GM20431 (cell line): ENCODE data around the gene WIPI1.
"Not testable (repeated sequence)": the region's sequence is repeated elsewhere in the genome, so short reads cannot be mapped to it uniquely, and the experiment has no call there.

ENCODE experiments used
- in situ Hi-C: fragments of 300-500 bp; cut with MseI, MboI; formaldehyde crosslinking; loops from one replicate; pipeline ENCODE4 v1.15.0; 2020; ENCODE audit warnings: low sequenced_read_pairs; ENCODE audit not compliant: unreplicated experiment

The WIPI1 gene

DNA sequence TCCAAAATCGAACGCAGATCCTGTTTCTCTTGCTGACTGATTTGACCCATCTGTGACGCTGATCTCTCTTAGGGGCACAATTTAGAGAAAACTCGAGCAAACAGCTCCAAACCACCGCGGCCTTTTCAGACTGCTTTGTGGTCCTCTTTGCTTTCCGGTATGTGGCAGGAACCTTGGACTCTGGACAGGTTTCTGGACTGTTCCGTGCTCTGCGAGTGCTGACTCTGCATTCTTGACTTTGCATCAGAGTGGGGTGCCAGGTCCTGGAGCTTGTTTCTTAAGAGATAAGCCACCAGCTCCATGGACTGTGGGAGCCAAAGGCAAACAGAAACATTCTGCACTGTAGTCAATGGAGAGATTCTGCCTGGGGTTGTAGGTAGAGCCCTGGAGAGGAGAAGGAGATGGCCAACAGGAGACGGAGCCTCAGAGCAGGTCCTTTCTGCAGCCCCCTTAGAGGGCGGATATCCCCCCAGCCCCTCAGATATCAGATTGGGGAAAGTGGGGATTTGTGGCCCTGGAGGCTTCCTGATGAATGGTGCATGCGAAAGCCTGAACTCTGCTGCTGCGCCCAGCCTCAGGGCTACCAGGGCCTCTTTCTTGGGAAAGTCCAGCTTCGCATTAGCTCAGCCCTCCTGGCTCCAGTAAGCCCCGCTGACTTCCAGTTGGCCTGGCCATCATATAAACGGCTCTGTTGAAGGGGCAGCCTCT, 65.6 kb downstream of the WIPI1 start:
- in situ Hi-C loops = no loop called here

DNA sequence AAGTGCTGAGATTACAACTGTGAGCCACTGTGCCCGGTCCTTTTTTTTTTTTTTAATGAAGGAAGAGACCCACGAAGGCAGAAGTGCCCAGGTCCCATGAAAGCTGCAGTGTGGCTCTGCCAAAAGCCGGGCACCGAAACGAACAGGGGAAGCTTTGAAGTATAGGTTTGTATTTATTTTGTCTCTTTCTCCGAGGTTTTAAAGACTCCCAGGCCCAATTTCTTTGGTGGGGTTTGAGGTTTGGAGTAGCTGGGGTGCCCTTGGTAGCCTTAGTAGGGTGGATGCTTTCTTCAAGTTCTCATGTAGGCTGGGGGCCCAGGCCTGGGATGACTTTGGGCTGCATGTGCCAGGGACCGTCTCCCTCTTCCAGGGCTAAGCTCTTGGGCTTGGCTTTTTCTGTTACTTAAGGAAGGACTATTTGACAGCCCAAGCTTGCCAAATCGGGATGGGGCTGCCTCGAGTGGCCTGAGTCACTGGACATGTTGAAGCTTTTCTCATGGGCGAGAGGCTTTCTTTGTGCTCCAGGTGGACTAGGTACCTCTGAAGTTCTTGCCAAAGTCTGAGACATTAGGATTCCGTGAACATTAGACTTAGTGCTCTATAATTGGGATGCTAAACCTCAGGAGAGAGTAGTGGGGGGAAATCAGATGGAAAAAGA, 66.3 kb downstream of the WIPI1 start:
- in situ Hi-C loops = no loop called here

DNA sequence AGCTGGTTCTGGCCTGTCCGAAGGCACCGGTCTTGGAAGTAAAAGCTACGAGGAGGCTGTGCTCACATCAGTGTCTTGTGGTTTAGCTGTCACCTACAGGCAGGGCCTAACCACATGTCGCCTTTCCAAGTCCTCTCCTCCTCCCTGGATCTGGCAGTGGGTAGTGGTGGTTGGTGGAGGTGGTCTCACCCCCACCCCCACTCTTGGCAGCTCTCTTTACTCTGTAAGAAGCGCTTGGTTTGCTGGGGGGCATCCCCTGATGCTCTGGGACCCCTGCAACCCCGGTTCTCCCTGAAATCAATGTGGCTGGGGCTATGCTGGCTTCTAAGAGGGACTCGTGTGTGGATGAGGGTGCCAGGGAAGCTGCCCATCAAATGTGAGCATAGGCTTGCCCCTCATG, 68.3 kb downstream of the WIPI1 start:
- in situ Hi-C loops = no loop called here

DNA sequence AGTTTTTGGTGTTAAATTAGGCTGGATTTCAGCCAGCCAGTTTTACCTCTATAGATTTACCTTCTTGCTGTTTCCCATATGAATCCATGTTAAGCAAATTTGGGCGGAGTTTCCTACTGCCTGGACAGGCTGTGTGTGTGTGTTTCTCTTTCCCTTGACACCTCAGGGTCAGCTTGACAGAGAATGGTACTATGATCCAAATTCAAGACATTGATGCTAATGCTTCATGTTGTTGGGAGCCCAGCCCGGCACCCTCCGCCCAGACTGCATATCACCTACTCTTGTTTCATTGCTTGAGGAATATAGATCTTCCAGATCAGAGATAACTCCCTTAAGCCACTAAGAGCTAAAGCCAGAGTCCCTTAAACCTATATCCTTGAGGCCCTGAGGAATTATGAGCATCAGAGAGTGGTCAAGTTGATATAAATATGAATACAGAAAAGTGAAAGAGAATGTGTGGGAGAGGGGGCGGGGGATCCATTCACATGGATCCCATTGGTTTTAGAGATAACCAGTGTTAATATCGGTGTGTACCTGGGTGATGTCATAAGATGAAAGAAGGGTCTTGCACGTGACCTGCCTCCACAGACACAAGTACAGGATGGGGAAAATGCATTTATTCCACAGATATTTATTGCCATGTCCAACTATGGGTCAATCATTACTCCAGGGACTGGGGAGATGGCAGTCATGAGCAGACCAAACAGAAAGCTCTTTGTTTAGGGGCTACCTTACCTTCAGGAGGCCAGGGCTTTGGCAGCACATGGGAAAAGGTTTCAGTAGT, 69.7 kb downstream of the WIPI1 start:
- in situ Hi-C loops = no loop called here

DNA sequence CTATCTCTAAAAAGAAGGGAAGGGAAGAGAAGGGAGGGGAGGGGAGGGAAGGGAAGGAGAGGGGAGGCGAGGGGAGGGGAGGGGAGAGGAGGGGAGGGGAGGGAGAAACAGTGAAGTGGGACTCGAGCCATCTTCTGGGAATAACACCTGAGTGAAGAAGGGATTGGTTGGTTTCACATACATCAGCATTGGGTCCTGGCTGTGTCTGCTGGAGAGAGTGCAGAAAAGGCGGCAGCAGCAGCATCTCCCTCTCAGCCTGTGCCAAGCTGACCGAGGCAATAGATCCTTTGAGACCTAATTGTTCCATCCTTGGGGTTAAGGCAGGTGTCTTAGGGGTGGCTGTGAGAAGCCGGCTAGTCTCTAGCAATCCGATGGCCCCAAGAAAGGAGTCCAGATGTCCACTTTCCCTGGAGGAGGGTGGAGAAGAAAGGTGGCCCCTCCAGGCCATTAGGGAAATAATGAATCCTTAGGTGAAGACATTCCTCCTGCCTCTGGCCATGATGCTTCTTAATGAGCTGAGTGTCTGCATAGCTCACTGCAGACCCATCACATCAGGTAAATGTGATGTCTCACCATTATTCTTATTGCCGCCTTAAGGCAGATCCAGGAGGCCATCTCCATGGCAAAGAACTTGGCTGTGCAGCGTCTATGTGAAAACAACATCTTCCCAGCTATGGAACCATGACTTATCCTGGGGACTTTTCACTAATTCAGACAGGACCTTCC, 71.6 kb downstream of the WIPI1 start:
- in situ Hi-C loops = no loop called here

DNA sequence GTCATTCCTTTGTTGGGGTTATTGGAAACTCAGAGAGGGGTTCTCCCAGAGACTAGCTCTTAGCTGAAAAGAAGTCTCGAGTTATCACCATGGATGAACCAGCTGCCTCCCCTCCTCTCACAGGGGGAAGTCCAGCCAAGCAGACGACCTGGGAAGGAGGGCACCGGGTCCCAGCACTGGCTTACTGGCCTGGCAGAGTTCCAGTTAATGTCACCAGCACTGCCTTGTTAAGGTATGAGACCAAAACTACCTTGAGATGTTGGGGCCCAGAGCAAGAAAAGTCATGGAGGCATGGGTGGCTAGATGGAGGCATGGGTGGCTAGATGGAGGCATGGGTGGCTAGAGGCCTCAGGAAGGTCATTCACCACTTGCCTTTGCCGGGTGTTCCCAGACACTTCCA, 72.4 kb downstream of the WIPI1 start:
- in situ Hi-C loops = no loop called here

DNA sequence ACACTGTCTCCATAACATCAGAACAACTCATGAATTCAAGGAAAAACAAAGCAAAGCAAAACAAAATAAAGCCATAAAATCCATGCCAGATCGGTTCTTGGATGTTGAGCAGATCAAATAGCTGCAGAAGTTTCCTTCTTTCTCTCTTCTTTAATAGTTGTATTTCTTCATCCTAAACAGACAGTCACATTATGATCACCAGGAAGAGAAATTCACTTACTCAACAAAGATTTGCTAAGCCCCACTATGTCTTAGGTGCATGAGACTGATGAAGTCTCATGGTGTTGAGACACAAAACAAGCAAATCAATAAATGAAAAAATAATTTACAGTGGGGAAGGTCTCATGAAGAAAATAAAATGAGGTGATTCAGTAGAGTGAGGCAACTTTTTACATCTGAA, 72.8 kb downstream of the WIPI1 start:
- in situ Hi-C loops = no loop called here

DNA sequence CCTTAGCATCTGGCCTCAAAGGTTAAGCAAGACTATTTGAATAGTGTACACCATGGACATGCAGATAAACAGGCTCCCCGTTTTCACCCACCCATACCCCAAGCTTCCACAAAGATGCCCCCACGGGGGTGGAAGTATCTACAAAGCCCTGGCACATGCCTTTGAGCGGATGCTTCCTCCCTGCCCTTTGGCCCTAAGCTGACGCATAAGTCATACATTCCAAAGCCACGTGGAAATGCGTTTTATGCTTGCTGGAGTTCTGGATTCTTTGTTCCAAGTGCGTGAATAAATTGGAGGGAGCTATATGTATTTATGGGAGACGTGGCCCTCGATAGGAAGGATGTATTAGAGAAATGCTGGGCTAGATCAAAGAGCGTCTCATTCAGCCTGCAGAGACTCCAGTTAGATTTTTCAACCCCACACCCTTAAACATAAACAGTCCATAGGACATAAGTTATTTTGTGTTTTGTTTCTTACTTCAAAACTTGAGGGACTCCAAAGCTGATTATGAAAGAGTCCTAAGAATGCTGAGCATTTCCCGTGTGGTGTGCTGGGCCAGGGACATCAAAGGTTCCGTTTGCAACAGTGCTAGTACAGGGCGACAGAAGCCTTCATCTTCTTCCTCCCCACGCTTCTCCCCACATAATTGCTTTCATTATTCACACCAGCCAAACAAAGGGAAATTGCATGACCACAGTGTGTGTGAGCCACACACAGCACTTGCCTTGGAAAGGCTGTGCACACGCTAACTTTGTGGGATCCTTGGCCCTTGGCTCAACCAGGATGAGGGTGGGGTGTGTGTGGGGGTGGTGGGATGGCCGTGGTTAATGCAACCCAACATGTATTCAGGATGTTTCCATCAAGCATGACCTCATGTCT, 73.6 kb downstream of the WIPI1 start:
- in situ Hi-C loops = no loop called here

DNA sequence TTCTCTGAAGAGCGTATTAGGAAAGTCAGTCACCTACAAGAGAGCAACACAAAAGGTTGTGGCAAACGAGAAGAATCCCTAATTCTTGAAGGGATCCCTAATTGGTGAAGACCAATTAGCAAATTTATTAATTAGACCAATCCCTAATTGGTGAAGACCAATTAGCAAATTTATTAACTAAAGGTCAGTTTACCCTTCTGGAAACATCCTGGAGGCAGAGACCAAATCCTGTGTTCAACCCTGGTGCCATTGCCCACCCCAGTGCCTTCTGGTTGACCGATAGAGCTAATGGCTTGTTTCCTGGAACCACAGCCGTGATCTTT, 74.2 kb downstream of the WIPI1 start:
- in situ Hi-C loops = no loop called here

DNA sequence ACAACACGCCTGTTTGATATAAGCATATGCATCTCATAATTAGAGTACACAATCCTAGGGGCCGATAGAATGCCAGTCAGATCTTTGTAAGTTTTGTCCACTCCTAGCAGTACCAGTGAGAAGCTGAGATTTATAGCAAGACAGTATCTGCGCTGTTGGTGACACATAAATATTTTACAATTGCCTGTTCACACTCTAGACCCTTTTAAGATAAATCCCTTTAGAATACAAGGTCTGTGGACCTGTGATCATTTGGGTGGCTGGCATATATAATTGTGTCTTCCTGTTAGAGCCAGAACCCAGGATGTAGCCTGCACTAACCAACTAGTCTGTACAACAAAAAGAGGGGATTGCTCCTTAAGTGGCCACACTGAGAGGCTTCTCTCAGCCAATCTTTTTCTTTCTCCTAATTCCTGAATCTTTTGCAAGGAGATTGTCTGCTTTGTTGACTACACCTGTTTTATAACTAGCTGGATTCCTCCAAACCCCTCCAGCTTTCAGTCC, 74.7 kb downstream of the WIPI1 start:
- in situ Hi-C loops = no loop called here

DNA sequence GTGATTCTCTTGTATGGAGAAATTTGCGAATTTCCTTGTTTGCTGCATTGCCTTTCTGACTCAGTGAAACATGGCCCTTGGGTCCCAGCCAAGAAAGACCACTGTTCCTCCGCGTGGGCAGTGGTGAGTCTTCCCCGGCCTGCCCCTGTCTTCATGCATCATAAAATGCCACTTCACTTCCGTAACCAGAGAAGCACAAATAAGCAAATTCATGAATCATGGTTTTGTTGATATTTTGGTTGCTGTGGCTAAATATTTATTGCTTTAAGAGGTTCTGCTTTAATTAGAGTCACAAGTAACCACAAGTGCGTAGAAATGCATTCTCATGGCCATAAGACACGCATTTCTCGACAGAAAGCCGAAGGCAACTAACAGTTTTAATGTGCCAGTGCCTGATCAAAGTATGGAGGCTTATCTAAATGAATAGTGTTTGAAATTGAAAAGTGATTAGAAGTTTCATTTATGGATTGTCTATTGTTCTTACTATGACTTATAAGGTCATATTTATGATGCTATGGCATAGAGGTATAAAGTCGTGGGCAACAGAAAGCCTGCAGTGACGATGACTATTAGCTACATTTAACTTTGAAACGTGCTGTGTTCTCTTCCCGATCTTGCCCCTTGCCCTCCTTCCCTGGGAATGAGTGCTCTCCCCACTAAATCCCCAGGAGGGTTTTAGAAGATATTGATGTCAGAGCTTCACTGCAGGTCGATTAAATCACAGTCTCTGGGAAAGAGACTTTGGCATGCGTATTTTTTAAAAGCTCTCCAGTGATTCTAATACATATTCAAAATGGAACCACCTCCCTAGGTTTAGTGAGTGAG, 76.0 kb downstream of the WIPI1 start:
- in situ Hi-C loops = no loop called here

DNA sequence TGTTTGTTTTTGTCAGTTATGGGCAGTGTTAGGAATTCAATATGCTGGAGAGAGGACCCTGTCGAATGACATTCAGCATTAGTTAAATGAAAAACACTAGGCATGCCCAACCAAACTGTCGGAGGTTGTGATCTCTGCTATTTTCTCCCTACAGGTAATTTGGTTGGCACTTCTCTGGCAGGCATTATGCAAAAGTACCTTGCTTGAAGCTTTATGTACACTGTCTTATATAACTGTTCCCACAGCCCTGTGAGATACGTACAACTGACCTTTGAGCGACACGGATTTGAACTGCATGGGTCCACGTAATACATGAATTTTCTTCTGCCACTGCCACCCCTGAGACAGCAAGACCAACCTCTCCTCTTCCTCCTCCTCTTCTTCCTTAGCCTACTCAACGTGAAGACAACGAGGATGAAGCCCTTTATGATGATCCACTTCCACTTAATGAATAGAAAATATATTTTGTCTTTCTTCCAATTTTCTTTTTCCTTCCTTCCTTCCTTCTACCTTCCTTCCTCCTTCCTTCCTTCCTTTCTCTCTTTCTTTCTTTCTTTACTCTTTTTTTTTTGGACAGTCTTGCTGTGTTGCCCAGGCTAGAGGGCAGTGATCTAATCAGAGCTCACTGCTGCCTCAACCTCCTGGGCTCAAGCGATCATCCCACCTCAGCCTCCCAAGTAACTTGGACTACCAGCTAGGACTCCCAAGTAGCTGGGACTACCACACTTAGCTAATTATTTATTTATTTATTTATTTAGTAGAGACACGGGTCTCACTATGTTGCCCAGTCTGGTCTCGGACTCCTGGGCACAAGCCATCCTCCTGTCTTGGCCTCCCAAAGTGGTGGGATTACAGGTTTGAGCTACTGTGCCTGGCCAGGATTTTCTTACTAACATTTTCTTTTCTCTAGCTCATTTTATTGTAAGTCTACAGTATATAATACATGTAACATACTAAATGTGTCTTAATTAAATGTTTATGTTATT, 77.3 kb downstream of the WIPI1 start:
- in situ Hi-C loops = no loop called here

DNA sequence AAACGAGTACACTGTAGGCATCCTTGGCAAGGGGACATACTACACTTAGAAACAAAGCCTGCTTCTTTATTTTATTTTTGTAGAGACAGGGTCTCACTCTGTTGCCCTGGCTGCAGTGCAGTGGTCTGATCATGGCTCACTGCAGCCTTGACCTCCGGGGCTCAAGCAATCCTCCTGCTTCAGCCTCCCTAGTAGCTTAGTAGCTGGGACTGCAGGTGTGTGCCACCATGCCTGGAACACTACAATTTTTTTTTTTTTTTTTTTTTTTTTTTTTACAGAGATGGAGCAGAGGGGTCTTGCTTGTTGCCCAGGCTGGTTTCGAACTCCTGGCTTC, 78.2 kb downstream of the WIPI1 start:
- in situ Hi-C loops = no loop called here

DNA sequence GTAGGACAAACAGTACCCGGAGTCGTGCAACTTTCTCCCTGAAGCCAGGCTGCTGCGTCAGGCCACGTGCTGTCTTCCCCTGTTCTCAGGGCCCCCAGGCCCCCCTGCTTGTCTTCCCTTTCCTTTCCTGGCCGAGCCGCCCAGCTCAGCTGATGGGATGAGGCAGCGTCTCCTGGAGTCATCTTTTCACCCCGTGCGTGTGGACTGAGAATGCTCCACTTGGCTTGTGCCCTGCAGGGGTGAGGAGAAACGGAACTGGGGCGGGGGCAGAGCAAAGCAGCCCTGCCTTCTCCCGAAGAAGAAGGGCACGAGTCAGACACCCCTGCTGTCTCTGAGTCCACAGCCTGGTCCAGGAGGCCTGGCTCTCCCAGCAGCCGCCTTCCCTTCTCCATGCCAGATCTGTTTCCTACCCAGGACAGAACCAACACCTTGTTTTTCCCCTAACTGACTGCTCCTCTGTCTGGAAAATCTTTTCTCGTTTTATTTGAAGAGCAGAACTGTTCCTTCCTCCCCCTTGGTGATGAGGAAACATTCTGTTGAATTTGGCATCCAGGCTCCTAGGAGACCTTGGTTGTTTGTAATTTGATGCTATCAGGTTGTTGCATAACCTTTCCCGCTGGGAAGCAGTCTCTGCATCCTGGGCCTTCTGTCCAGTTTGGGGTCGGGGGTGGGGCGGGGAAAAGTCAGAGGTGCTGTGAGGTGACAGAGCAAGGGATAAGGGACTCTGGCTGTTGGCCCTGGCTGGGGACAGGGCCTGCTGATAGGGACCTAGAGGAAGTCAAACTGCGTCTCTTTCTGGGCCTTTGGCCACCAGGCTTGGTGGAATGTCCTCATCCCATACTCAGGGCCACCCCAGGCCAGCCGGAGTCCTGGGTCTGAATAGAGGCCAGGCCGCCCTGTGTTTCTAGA, 78.8 kb downstream of the WIPI1 start:
- in situ Hi-C loops = no loop called here

DNA sequence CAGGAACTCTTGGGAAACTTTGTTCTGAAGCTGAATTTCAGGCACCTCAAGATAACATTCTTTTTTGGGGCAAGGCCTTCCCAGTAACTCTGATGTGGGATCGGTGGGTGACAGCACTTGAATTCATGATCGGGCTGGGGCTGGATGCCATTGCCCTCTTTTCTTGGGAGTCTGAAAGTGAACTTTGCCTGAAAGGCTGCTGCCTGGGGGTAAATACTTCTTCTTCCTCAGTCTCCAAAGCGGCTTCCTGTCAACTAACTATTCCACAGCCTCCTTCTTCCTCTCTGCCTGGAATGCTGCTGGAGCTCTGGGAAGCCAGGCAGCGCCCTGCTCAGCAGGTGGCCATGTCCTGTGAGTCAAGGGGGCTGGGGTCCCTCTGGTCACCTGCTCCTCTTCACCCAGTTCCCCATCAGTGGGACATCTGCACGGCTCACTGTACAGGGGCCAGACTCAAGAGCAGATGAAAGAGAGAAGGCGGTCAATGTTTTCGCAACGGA, 79.5 kb downstream of the WIPI1 start:
- in situ Hi-C loops = no loop called here

DNA sequence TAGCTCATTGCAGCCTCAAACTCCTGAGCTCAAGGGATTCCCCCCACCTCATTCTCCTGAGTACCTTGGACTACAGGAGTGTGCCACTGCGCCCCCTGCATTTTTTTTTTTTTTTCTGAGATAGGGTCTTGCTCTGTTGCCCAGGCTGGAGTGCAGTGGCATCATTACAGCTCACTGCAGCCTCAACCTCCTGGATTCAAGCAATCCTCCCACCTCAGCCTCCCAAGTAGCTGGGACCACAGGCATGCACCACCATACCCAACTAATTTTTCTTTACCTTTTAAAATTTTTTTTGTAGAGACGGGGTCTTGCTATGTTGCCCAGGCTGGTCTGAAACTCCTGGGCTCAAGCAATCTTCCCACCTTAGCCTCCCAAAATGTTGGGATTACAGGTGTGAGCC, 81.1 kb downstream of the WIPI1 start:
- in situ Hi-C loops = not testable (repeated sequence)

DNA sequence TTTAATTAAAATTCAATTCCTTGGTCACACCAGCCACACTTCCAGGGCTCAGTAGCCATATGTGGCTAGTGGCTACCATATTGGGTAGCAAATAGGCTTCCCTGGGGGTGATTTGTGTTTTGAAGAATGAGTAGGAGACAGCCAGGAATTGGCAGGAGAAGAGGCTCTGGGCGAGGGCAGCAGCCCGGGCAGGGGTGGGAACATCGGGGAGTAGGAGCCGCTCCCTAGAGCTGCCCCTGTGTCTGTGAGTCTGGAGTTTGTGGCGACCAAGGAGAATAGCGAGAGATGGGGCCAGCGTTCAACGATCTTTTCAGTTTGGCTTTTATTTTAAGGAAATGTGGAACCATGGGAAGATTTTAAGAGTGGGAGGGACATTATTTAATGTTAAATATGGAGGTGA, 81.7 kb downstream of the WIPI1 start:
- in situ Hi-C loops = no loop called here
